ENCODE results near the gene ANKS3. TPM values are rescaled to one million over a fixed set of nuclear protein-coding genes. Genes with fewer than 3 reads are reported as not detected.
A peak's percentile ranks its signal among the peaks of the same experiment; 100 is the strongest.

ANKS3 gene
- total and polyA plus RNA-seq, 7 donors = 5.2 to 15.0 (median 9.1) TPM

- no peak for TF ChIP-seq CTCF (IDR thresholded peaks at IDR 0.05)
- H3K4me1 ChIP-seq = peaks cover 27% of the 10 kb centered on the region
- intact Hi-C loops (cut with DNase I) = no loop called here
- peak overlapping the region; percentile 70 for H3K27ac ChIP-seq
- ATAC-seq (no peak), DNase-seq (peak in 1 of 2 donors; percentile 43)
- H3K36me3 ChIP-seq (ENCODE audit: insufficient read depth in 1 of 2, low read depth in 1 of 2) = peaks cover 2 to 63% of the 10 kb centered on the region in 2 donors
- no peak overlapping the region for H3K4me3 ChIP-seq
- H3K27me3 ChIP-seq (ENCODE audit: insufficient read depth in 3 of 3, low read length in 2 of 3) = no peaks in the 10 kb centered on the region
- no peaks in the 10 kb centered on the region for H3K9me3 ChIP-seq
- WGBS, 3 donors = 88 to 91% (median 91%) methylated on average over 27 of the region's 27 CpGs
Observed at GRCh38 chr16:4686497-4687210, 47.4 kb downstream of the ANKS3 start.

- H3K27me3 ChIP-seq (ENCODE audit: insufficient read depth in 3 of 3, low read length in 2 of 3) = no peaks in the 10 kb centered on the region
- peaks cover 2 to 70% of the 10 kb centered on the region in 2 donors for H3K36me3 ChIP-seq (ENCODE audit: insufficient read depth in 1 of 2, low read depth in 1 of 2)
- ATAC-seq (no peak), DNase-seq (peak in 1 of 2 donors; percentile 52)
- intact Hi-C loops (cut with DNase I) = no loop called here
- no peak overlapping the region for H3K4me3 ChIP-seq
- H3K4me1 ChIP-seq = peaks cover 27% of the 10 kb centered on the region
- H3K9me3 ChIP-seq = no peaks in the 10 kb centered on the region
- 94 to 95% (median 94%) methylated on average over 38 of the region's 38 CpGs for WGBS, 3 donors
- no peak for TF ChIP-seq CTCF (IDR thresholded peaks at IDR 0.05)
- peak overlapping the region; percentile 70 for H3K27ac ChIP-seq
Observed at GRCh38 chr16:4685776-4686496, 48.1 kb downstream of the ANKS3 start.

GRCh38 chr16:4685292-4685691 lies 48.8 kb downstream of the ANKS3 start:
- H3K9me3 ChIP-seq = no peaks in the 10 kb centered on the region
- intact Hi-C loops (cut with DNase I) = no loop called here
- H3K36me3 ChIP-seq (ENCODE audit: insufficient read depth in 1 of 2, low read depth in 1 of 2) = peaks cover 2 to 72% of the 10 kb centered on the region in 2 donors
- H3K27me3 ChIP-seq (ENCODE audit: insufficient read depth in 3 of 3, low read length in 2 of 3) = no peaks in the 10 kb centered on the region
- peaks cover 30% of the 10 kb centered on the region for H3K4me1 ChIP-seq
- H3K4me3 ChIP-seq = no peak overlapping the region
- peak overlapping the region; percentile 70 for H3K27ac ChIP-seq
- WGBS, 3 donors = 62 to 74% (median 72%) methylated on average over 12 to 13 of the region's 13 CpGs
- DNase-seq (peak in 1 of 2 donors; percentile 53), ATAC-seq (peak in 2 of 4 donors; percentile 36 to 63)
- TF ChIP-seq CTCF (IDR thresholded peaks at IDR 0.05) = no peak

GRCh38 chr16:4684763-4685162 lies 49.3 kb downstream of the ANKS3 start:
- ATAC-seq (peak; percentile 46 to 58 (median 46)), DNase-seq (peak in 1 of 2 donors; percentile 62)
- H3K4me1 ChIP-seq = peaks cover 30% of the 10 kb centered on the region
- WGBS, 3 donors = 71 to 78% (median 77%) methylated on average over 13 of the region's 13 CpGs
- H3K36me3 ChIP-seq (ENCODE audit: insufficient read depth in 1 of 2, low read depth in 1 of 2) = peaks cover 2 to 74% of the 10 kb centered on the region in 2 donors
- intact Hi-C loops (cut with DNase I) = no loop called here
- H3K4me3 ChIP-seq = no peak overlapping the region
- H3K9me3 ChIP-seq = no peaks in the 10 kb centered on the region
- H3K27me3 ChIP-seq (ENCODE audit: insufficient read depth in 3 of 3, low read length in 2 of 3) = no peaks in the 10 kb centered on the region
- no peak for TF ChIP-seq CTCF (IDR thresholded peaks at IDR 0.05)
- H3K27ac ChIP-seq = peak overlapping the region; percentile 70

Measured in psoas muscle (tissue), 8 donors.